HG03354 (cell line): ENCODE results near the gene AGK.

ENCODE experiments used
- ATAC-seq: cut with Tn5 transposase; IDR thresholded peaks from one replicate; pipeline ENCODE4 v1.9.1; 2021; ENCODE audit warnings: mild to moderate bottlenecking; ENCODE audit not compliant: unreplicated experiment, poor library complexity, severe bottlenecking

AGK gene, protein sequence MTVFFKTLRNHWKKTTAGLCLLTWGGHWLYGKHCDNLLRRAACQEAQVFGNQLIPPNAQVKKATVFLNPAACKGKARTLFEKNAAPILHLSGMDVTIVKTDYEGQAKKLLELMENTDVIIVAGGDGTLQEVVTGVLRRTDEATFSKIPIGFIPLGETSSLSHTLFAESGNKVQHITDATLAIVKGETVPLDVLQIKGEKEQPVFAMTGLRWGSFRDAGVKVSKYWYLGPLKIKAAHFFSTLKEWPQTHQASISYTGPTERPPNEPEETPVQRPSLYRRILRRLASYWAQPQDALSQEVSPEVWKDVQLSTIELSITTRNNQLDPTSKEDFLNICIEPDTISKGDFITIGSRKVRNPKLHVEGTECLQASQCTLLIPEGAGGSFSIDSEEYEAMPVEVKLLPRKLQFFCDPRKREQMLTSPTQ

GRCh38 chr7:141551094-141551781, at the start of gene AGK:
AGK (plus strand) TSS chr7:141551410; CDS start chr7:141555467, 4,057 bp downstream.
- peak; percentile 93 for ATAC-seq

GRCh38 chr7:141501451-141501850, 49.8 kb upstream of the AGK start:
- ATAC-seq, result no peak

- ATAC-seq, result no peak
Measured at GRCh38 chr7:141511316-141511675, 39.9 kb upstream of the AGK start.

DNA sequence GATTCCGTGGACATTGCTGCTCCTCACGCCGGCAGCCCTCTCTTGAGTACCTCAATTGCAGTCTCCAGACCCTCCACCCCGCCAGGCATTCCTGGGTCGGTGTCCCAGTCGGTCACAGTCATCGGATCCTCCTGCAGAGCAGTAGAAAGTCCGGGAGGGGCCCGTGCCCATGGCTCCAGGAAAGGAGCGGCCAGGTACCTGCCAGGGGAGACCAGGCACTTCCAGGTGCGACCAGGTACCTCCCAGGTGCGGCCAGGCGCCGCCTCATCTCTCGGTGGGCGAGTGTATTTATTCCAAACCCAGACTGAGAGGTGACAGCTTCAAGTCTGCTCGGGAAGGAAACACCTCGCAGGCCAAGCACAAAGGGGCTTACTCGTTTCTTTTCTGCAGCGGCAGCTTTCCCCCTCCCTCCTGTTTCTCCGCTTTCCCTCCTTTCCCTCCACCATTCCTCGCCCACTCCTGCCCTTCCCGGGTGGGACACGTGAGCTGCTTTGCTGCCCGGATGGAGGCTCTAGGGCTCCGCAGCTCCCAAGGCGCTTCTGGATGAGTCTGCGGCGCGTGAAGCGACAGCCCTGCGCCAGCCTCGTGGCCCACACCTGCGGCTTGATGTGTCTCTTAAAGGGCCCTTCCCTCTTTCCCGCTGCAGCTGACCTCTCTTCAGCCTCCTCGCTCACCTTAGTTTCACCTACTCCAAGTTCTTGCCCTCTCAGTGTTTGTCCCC, 39.4 kb upstream of the AGK start:
- no peak for ATAC-seq

DNA sequence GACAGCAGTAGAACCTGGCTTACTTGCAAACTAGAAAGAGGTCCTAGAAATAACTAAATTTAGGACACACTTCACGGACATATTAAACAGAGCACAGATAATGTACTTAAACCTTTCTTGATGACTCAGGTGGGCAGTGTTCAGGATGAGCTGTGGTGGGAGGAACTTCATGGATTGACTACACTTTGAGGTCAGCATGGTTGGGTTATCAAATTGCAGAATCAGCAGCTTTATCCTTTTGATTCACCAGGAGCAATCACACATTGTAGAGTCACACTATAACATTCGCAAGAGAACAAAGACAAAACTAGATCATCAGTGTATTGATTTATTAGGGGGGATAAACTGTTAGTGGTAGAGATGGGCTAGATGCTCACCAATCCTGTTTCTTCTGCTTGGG, 38.6 kb upstream of the AGK start:
- ATAC-seq, result no peak

GRCh38 chr7:141513720-141514119, 37.5 kb upstream of the AGK start:
- ATAC-seq, result no peak

DNA sequence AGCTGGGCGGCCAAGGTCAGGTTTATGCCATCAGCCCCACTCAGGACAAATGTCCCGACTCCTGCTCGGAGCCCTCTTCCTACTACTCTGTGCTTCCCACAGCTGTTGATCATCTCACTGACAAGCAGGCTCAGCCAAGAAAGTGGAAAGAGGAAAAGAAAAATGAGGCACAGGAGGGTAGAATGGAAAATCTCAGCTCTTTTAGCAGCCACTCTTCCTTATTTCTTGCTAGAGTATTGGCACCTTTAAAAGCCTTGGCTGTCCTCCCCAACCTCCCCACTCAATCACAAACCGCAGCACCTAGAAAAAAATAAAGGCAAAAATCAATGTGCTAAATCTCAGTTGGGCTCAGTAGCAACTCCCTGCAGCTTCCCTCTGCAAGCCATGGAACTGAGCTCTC, 35.3 kb upstream of the AGK start:
- ATAC-seq, result no peak

GRCh38 chr7:141519623-141520022, 31.6 kb upstream of the AGK start:
- ATAC-seq, result no peak

DNA sequence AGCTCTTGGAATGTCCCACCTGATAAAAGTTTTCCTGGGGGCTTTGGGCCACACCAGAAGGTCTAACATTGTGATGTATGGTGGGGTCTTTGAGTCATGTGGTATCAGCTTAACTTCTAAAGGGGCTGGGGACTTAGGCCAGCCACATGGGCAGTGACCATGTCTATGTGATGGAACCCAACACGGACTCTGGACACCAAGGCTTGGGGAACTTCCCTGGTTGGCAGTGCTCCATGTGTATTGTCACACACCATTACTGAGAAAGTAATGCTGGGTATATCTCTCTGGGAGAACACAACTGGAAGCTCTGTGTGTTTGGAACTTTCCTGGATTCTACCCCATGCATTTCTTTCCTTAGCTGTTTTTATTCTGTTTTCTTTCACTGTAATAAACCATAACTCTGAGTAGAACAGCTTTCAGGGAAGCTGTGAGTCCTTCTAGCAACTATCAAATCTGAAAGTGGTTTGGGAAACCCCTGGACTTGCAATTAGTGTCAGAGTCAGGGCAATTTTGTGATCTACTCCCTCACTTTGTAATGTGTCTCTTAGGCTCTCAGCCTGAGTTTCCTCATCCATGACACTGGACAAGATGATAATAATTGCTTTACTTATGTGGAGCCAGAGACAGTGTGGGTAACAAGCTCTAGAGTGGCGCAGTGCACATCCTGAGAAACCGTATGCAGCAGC, 28.4 kb upstream of the AGK start:
- no peak for ATAC-seq

GRCh38 chr7:141525973-141526514, 25.2 kb upstream of the AGK start:
- no peak for ATAC-seq

- ATAC-seq, result no peak
Measured at GRCh38 chr7:141527076-141527475, 24.1 kb upstream of the AGK start.

DNA sequence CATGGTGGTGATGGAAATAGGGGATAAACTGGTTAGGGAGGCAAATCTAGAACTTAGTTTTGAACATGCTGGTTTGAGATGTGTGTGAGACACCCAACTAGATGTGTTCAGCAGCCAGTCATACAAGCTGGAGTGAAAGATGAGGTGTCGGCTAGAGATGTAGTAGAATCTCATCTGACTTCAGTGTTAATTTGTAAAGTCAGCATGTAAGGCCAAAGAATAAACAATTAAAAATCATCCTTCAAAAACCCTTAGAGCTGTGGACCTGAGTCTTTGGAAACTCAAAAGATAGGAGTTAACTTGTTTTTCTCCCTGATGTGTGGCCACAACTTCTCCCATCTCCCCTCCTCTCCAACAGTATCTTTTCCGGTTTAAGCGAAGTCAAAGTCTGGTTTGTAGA, 22.8 kb upstream of the AGK start:
- ATAC-seq, result no peak

GRCh38 chr7:141533149-141533949, 17.9 kb upstream of the AGK start:
- ATAC-seq, result peak; percentile 68

GRCh38 chr7:141534757-141535737, 16.2 kb upstream of the AGK start:
- no peak for ATAC-seq

GRCh38 chr7:141537906-141538305, 13.3 kb upstream of the AGK start:
- no peak for ATAC-seq

GRCh38 chr7:141541375-141541774, 9.8 kb upstream of the AGK start:
- no peak for ATAC-seq

DNA sequence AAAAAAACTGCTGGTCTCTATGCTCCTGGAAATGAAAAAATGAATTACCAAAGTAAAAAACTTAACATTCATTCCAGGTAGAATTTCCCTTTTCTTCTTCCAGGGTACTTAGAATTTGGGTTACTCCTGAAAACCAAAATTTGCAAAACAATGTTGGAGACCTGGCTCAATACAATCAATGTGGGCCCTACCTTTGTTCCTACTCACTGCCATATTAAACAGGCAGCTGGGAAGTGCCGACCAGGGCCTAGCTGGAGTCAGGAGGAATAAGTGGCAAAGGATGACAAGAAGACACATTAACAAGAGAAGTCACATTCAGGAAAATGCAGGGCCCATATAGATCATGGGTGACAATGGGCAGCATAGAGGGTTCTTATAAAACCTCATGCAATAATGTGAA, 6.4 kb upstream of the AGK start:
- no peak for ATAC-seq

- ATAC-seq, result no peak
Measured at GRCh38 chr7:141549582-141549981, 1.6 kb upstream of the AGK start.
